GM12878 (cell line): ENCODE measurements around the gene SORT1. TPM values are rescaled to one million over a fixed set of nuclear protein-coding genes. Genes with fewer than 3 reads are reported as not detected.

Source experiments
- ATAC-seq: fragments of 200-7000 bp; cut with Tn5 transposase; 3 replicates; pipeline ENCODE4 v1.9.1; 2020; ENCODE audit warnings: mild to moderate bottlenecking, moderate library complexity
- BruUV-seq: library from RNA; stranded (reverse); fragments of 400-500 nt; replicated peaks from 2 replicates; lab custom pipeline; 2021; lab: Mats Ljungman, UMichigan
- CTCF ChIA-PET: fragments of 300-600 bp; sonication (Branson Sonifier 250); formaldehyde crosslinking; extraction: SDS; loops from one replicate; lab custom pipeline; 2021; ENCODE audit warnings: inconsistent platforms; lab: Yijun Ruan, JAX
- POLR2A ChIA-PET: fragments of 350-600 bp; formaldehyde crosslinking; extraction: SDS; loops from one replicate; lab custom pipeline; 2021; ENCODE audit warnings: inconsistent platforms; lab: Charles Lee
- RAD21 ChIA-PET: fragments of 300-600 bp; sonication (Branson Sonifier 250); formaldehyde crosslinking; loops from one replicate; lab custom pipeline; 2023; ENCODE audit warnings: antibody characterized with exemption; ENCODE audit not compliant: unreplicated experiment; lab: Charles Lee
- SMC1A ChIA-PET: fragments of 300-600 bp; sonication (Branson Sonifier 250); formaldehyde crosslinking; loops from one replicate; lab custom pipeline; 2023; ENCODE audit not compliant: unreplicated experiment, uncharacterized antibody; lab: Charles Lee
- DNase-seq: peaks from one replicate; pipeline ENCODE4 v3.0.0-alpha.2; 2011; ENCODE audit warnings: low read depth, low spot score
- FAIRE-seq: peaks from 3 replicates; lab custom pipeline; 2011; peaks lifted over from hg19 to GRCh38; lab: Jason Lieb, UNC
- H2AFZ ChIP-seq: 2 replicates; pipeline ENCODE4 v1.6.0; 2011; ENCODE audit warnings: low read depth, low read length, control low read depth; ENCODE audit not compliant: control insufficient read depth
- H3K27ac ChIP-seq: 2 replicates; pipeline ENCODE4 v1.5.1; 2011; ENCODE audit warnings: control low read depth; ENCODE audit not compliant: control insufficient read depth, insufficient read depth
- H3K27me3 ChIP-seq, 2 experiments: replicated peaks in 1 of 2; 2 replicates each; pipeline versions ENCODE4 v1.6.0 to v1.6.1; 2011; ENCODE audit warnings: low read length in 1 of 2; ENCODE audit not compliant: control insufficient read depth in 2 of 2, insufficient read depth in 2 of 2
- H3K36me3 ChIP-seq, 2 experiments: 2 replicates each; pipeline ENCODE4 v1.5.1; 2011; ENCODE audit warnings: low read length in 1 of 2; ENCODE audit not compliant: control insufficient read depth in 2 of 2, insufficient read depth in 2 of 2
- H3K4me1 ChIP-seq: 2 replicates; pipeline ENCODE4 v1.6.1; 2011; ENCODE audit warnings: mild to moderate bottlenecking, low read length, moderate library complexity, mixed read lengths; ENCODE audit not compliant: control insufficient read depth, insufficient read depth
- H3K4me2 ChIP-seq: 2 replicates; pipeline ENCODE4 v1.6.0; 2011; ENCODE audit warnings: control low read depth; ENCODE audit not compliant: control insufficient read depth, insufficient read depth
- H3K4me3 ChIP-seq: fragments of 200-600 bp; sonication (generic); 2 replicates; pipeline ENCODE4 v1.5.1; 2016
- H3K79me2 ChIP-seq: 2 replicates; pipeline ENCODE4 v1.6.0; 2011; ENCODE audit warnings: low read length; ENCODE audit not compliant: control insufficient read depth, insufficient read depth
- H3K9ac ChIP-seq: 2 replicates; pipeline ENCODE4 v1.8.0; 2011; ENCODE audit warnings: low read length, control low read depth, mixed read lengths; ENCODE audit not compliant: control insufficient read depth, insufficient read depth
- H3K9me3 ChIP-seq: replicated peaks from 3 replicates; pipeline ENCODE4 v1.5.1; 2011; ENCODE audit warnings: mild to moderate bottlenecking, low read length; ENCODE audit not compliant: control insufficient read depth, insufficient read depth
- H4K20me1 ChIP-seq: 2 replicates; pipeline ENCODE4 v1.6.0; 2011; ENCODE audit not compliant: control insufficient read depth, insufficient read depth
- BACH1 ChIP-seq: fragments of 450-650 bp; IDR thresholded peaks from 2 replicates; pipeline ENCODE4 v1.6.1; 2017; ENCODE audit warnings: mild to moderate bottlenecking, borderline replicate concordance
- BRCA1 ChIP-seq: IDR thresholded peaks from 2 replicates; pipeline ENCODE4 v1.6.1; 2011; ENCODE audit warnings: low read depth, low read length, improper control_type of control experiment
- CBX3 ChIP-seq: fragments of 200-600 bp; sonication (generic); IDR thresholded peaks from 2 replicates; pipeline ENCODE4 v1.6.1; 2016; ENCODE audit warnings: low read depth, borderline replicate concordance
- EED ChIP-seq: sonication (generic); IDR thresholded peaks from 2 replicates; pipeline ENCODE4 v1.6.1; 2016; ENCODE audit warnings: antibody characterized with exemption, low read depth
- ETV6 ChIP-seq, 2 experiments: fragments of 450-650 bp in 1 of 2; IDR thresholded peaks in 1 of 2; conservative IDR thresholded peaks in 1 of 2; 2 replicates each; pipeline ENCODE4 v1.6.1; 2014; ENCODE audit warnings: antibody characterized with exemption in 1 of 2, borderline replicate concordance in 1 of 2, low read depth in 1 of 2, mild to moderate bottlenecking in 1 of 2, moderate library complexity in 1 of 2
- HCFC1 ChIP-seq: fragments of 150-350 bp; IDR thresholded peaks from 2 replicates; pipeline ENCODE4 v1.6.1; 2014; ENCODE audit warnings: low read length
- JUNB ChIP-seq: IDR thresholded peaks from 2 replicates; pipeline ENCODE4 v1.6.1; 2016; ENCODE audit warnings: antibody characterized with exemption, mild to moderate bottlenecking
- KLF5 ChIP-seq: fragments of 450-650 bp; IDR thresholded peaks from 2 replicates; pipeline ENCODE4 v1.6.1; 2014; ENCODE audit warnings: mild to moderate bottlenecking; ENCODE audit not compliant: partially characterized antibody
- LARP7 ChIP-seq: fragments of 450-650 bp; IDR thresholded peaks from 2 replicates; pipeline ENCODE4 v1.6.1; 2017; ENCODE audit warnings: mild to moderate bottlenecking
- MEF2A ChIP-seq: IDR thresholded peaks from 2 replicates; pipeline ENCODE4 v1.6.1; 2011; ENCODE audit warnings: low read depth, mild to moderate bottlenecking, low read length, moderate library complexity; ENCODE audit not compliant: insufficient read depth
- SMAD5 ChIP-seq: IDR thresholded peaks from 2 replicates; pipeline ENCODE4 v1.6.1; 2016; ENCODE audit warnings: antibody characterized with exemption, low read depth
- WGBS: methylation state at CpG from one replicate; pipeline ENCODE4 v1.1.6; 2016; ENCODE audit warnings: low lambda C conversion rate; ENCODE audit not compliant: insufficient replicate concordance, insufficient coverage; ENCODE audit errors: missing lambda C conversion rate; 5-methylcytosine and 5-hydroxymethylcytosine counted together
- in situ Hi-C: fragments of 300-500 bp; cut with MboI; formaldehyde crosslinking; loops from 9 replicates; pipeline ENCODE4 v1.14.3; 2018; ENCODE audit warnings: mixed read lengths
- intact Hi-C: fragments of 100-400 bp; cut with micrococcal nuclease; formaldehyde crosslinking; loops from one replicate; pipeline ENCODE4 v1.14.2; 2022; ENCODE audit not compliant: unreplicated experiment
- polyA plus RNA-seq, 11 experiments: library from polyadenylated mRNA; depleted of rRNA in 4 of 11; unstranded in 6 of 11; stranded (reverse) in 5 of 11; fragments of >200 nt; fragmentation: Nextera tagmentation in 4 of 11; fragmentation: Illumina TruSeq in 1 of 11; extraction: Ambion mirVana in 4 of 11; extraction: Trizol in 1 of 11; gene quantifications; 1 replicate in 1 of 11; 2 replicates in 10 of 11; pipeline versions ENCODE4 v1.2.1 to v1.2.3, GENCODE V29; 2011 to 2016; ENCODE audit warnings: inconsistent platforms in 2 of 11, missing spikeins in 2 of 11, low read depth in 1 of 11
- total RNA-seq, 4 experiments: library from RNA; depleted of rRNA in 3 of 4; stranded (reverse); fragments of >200 nt in 3 of 4; fragmentation: Illumina TruSeq in 1 of 4; extraction: Trizol in 1 of 4; gene quantifications; 2 replicates each; pipeline versions ENCODE4 v1.2.1 to v1.2.3, GENCODE V29; 2013 to 2021
- TF ChIP-seq, protein P1 (sequence below): fragments of 450-650 bp; IDR thresholded peaks from 2 replicates; pipeline ENCODE4 v1.6.1; 2017; ENCODE audit warnings: low read depth, mild to moderate bottlenecking, moderate library complexity

The SORT1 gene
- total and polyA plus RNA-seq, 10 of the 15 experiments (the other 5 are each of a cell fraction or from before 2014, with no cell fraction given) = 0.06 to 1.9 (median 0.33) TPM; not detected in 1

DNA sequence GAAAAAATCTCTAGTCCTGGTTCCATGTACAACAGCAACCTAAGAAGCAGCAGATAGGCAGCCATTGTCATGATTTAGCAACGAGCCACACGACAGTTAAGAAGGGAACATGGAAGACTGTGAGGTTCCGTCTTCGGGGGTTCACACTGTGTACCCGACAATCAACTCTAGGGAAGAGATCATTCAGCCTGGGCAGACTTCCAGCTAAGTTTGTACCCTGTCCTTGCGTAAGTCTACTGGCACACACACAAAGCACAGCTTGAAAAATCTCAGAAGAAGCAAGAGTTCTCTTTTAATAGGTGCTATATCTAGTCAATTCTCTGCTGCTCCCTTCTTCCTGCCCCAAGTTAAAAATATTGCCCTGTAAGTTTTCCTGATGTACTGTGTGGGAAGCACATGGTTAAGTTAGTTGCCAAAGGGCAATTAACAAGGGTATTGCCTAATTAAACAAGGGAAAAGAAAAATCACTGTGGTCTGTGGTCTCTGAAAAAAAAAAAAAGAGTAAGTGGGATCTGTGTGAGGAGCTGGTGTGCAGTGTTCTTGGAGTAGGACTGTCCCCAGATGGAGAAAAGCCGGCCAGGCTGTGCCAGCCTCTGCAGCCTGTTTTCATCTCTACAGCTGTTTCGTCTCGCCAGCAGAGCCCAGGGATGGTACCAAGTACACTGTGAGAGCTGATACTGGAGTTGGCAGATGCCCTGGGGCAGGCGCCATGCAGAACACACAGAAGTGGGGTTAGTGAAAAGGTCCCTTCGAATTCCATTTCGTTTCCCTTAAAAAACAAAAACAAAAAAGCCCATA is 84.5 kb downstream of the SORT1 start:
- H4K20me1 ChIP-seq = no peaks in the 10 kb centered on the region
- DNase-seq = no peak
- H3K4me2 ChIP-seq = no peak overlapping the region
- in situ Hi-C loops = no loop called here
- intact Hi-C loops = no loop called here
- H3K9ac ChIP-seq = no peak overlapping the region
- no peak overlapping the region for H2AFZ ChIP-seq
- no peak overlapping the region for H3K27ac ChIP-seq
- H3K27me3 ChIP-seq = peaks cover 0 to 1% of the 10 kb centered on the region in 2 experiments; a peak in 2 of 4 replicates
- H3K79me2 ChIP-seq = no peaks in the 10 kb centered on the region
- RAD21 ChIA-PET = no interaction called here
- POLR2A ChIA-PET = no interaction called here
- no TSS peak for BruUV-seq
- 47% methylated on average over 12 of the region's 12 CpGs for WGBS
- H3K4me3 ChIP-seq = no peak overlapping the region
- CTCF ChIA-PET = interaction anchor here (0.7 kb wide), 1 partner anchor 578 kb away, joined by 3 read pairs; no protein-coding TSS in a partner anchor
- no peaks in the 10 kb centered on the region for H3K9me3 ChIP-seq
- no peaks in the 10 kb centered on the region for H3K4me1 ChIP-seq
- SMC1A ChIA-PET = interaction anchor here (0.6 kb wide), 1 partner anchor 378 kb away, joined by 3 read pairs; no protein-coding TSS in a partner anchor
- no peak for ATAC-seq
- H3K36me3 ChIP-seq = no peaks in the 10 kb centered on the region
- FAIRE-seq = no peak
- TF ChIP-seq BACH1 = no peak
- TF ChIP-seq CBX3 = no peak
- TF ChIP-seq HCFC1 = no peak
- no peak for TF ChIP-seq LARP7
- TF ChIP-seq BRCA1 = no peak
- TF ChIP-seq, all 136 proteins: peak for 0

DNA sequence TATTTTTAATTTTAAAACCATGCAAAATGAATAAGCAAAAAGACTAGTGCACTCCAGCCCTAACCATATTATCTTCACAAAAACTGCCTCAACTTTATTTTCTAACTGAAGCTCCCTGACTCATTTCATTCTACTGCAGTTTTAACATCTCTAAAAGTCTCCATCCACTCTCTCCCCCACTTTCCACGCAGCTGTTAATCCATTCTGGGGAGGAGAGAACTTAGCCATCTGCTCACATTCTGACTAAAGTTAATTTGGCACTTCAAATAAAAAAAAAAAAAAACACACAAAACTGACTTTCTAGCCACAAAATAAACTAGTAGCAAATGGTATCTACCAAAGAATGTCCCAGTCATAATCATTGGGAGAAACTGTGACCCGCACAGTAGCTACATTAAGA is 85.5 kb downstream of the SORT1 start:
- SMC1A ChIA-PET = interaction anchor here (0.6 to 1.5 kb wide), 2 partner anchors 87 to 377 kb away, joined by 3 to 4 read pairs; no protein-coding TSS in a partner anchor
- peaks cover 0 to 1% of the 10 kb centered on the region in 2 experiments; a peak in 2 of 4 replicates for H3K27me3 ChIP-seq
- FAIRE-seq = no peak
- TF ChIP-seq, protein P1, sequence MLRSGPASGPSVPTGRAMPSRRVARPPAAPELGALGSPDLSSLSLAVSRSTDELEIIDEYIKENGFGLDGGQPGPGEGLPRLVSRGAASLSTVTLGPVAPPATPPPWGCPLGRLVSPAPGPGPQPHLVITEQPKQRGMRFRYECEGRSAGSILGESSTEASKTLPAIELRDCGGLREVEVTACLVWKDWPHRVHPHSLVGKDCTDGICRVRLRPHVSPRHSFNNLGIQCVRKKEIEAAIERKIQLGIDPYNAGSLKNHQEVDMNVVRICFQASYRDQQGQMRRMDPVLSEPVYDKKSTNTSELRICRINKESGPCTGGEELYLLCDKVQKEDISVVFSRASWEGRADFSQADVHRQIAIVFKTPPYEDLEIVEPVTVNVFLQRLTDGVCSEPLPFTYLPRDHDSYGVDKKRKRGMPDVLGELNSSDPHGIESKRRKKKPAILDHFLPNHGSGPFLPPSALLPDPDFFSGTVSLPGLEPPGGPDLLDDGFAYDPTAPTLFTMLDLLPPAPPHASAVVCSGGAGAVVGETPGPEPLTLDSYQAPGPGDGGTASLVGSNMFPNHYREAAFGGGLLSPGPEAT = no peak
- TF ChIP-seq SMAD5 = no peak
- TF ChIP-seq EED = no peak
- no peak for TF ChIP-seq KLF5
- no peak for TF ChIP-seq JUNB
- TF ChIP-seq MEF2A = no peak
- no peak for TF ChIP-seq ETV6 (conservative IDR thresholded peaks at IDR 0.05 in 1 of 2, IDR thresholded peaks at IDR 0.05 in 1 of 2; ENCODE audit: borderline replicate concordance in 1 of 2, low read depth in 1 of 2)

More for the DNA sequence above, 85.5 kb downstream of the SORT1 start:
- H3K79me2 ChIP-seq = no peaks in the 10 kb centered on the region
- RAD21 ChIA-PET = no interaction called here
- CTCF ChIA-PET = interaction anchor here (0.7 kb wide), 1 partner anchor 577 kb away, joined by 3 read pairs; no protein-coding TSS in a partner anchor
- 78% methylated on average over 2 of the region's 2 CpGs for WGBS
- no peak for DNase-seq
- no peaks in the 10 kb centered on the region for H4K20me1 ChIP-seq
- ATAC-seq = no peak
- no peak overlapping the region for H3K4me2 ChIP-seq
- H3K27ac ChIP-seq = no peak overlapping the region
- H3K4me3 ChIP-seq = no peak overlapping the region
- H3K4me1 ChIP-seq = no peaks in the 10 kb centered on the region
- POLR2A ChIA-PET = no interaction called here
- H3K9me3 ChIP-seq = no peaks in the 10 kb centered on the region
- in situ Hi-C loops = no loop called here
- intact Hi-C loops = no loop called here
- H3K9ac ChIP-seq = no peak overlapping the region
- no TSS peak for BruUV-seq
- H2AFZ ChIP-seq = no peak overlapping the region
- H3K36me3 ChIP-seq = no peaks in the 10 kb centered on the region
